Measurements from ENCODE around the gene ATP5F1E.

- TF ChIP-seq CTCF (IDR thresholded peaks at IDR 0.05) (no peak), POLR2AphosphoS5 (IDR thresholded peaks at IDR 0.05) (no peak), EP300 (IDR thresholded peaks at IDR 0.05; ENCODE audit: low read depth) (no peak), POLR2A (IDR thresholded peaks at IDR 0.05) (no peak)
Measured at GRCh38 chr20:59044796-59045195, 12.7 kb upstream of the ATP5F1E start.

Measured in transverse colon (tissue), 4 donors.